Astrocyte of the spinal cord (primary cell): Measurements from ENCODE around the gene IFT80.

Source experiments
- DNase-seq: peaks from one replicate; pipeline ENCODE4 v3.0.0; 2011; ENCODE audit warnings: low read depth, low spot score
- H3K4me3 ChIP-seq: 2 replicates; pipeline ENCODE4 v1.5.1; 2011; ENCODE audit warnings: low read depth, mild to moderate bottlenecking, low read length, moderate library complexity
- in situ Hi-C: cut with HindIII; loops from 2 replicates; pipeline ENCODE4 v1.10.0; 2017; ENCODE audit warnings: low sequenced_read_pairs
- TF ChIP-seq, protein P1 (sequence below): IDR thresholded peaks from 2 replicates; pipeline ENCODE4 v1.5.1; 2012; ENCODE audit warnings: low read depth, mild to moderate bottlenecking, low read length, inconsistent platforms

IFT80 gene

DNA sequence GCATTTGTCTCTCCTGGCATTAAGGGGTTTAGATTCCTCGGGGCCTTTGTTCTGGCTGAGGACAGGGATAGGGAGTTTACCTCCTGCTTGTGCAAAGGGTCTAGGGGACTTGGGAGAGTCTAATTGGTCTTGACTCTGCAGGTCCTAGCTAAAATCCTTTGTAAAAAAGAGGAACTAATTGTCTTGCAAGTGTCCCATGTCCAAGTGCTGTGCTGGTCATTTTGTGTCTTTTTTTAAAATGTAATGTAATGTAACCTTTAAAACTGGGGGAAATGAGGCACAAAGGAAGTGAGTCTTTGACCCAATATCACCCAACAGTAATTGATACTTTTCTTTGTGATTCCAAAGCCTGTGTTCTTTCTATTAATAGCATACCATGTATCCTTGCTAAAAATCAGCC lies 188.7 kb downstream of the IFT80 start:
- no peak overlapping the region for H3K4me3 ChIP-seq
- no peak for DNase-seq
- TF ChIP-seq, protein P1, sequence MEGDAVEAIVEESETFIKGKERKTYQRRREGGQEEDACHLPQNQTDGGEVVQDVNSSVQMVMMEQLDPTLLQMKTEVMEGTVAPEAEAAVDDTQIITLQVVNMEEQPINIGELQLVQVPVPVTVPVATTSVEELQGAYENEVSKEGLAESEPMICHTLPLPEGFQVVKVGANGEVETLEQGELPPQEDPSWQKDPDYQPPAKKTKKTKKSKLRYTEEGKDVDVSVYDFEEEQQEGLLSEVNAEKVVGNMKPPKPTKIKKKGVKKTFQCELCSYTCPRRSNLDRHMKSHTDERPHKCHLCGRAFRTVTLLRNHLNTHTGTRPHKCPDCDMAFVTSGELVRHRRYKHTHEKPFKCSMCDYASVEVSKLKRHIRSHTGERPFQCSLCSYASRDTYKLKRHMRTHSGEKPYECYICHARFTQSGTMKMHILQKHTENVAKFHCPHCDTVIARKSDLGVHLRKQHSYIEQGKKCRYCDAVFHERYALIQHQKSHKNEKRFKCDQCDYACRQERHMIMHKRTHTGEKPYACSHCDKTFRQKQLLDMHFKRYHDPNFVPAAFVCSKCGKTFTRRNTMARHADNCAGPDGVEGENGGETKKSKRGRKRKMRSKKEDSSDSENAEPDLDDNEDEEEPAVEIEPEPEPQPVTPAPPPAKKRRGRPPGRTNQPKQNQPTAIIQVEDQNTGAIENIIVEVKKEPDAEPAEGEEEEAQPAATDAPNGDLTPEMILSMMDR = no peak
- in situ Hi-C loops = loop anchor here (25.0 kb wide), 1 partner anchor 173 kb away; no protein-coding TSS in a partner anchor
